Measurements from ENCODE around the gene EEF1AKMT1. TPM values are rescaled to one million over a fixed set of nuclear protein-coding genes. Genes with fewer than 3 reads are reported as not detected.

Gene EEF1AKMT1
- total and polyA plus RNA-seq, 2 donors (not counting 1 experiment from before 2014, with no cell fraction given) = 2.9 to 4.9 TPM

DNA sequence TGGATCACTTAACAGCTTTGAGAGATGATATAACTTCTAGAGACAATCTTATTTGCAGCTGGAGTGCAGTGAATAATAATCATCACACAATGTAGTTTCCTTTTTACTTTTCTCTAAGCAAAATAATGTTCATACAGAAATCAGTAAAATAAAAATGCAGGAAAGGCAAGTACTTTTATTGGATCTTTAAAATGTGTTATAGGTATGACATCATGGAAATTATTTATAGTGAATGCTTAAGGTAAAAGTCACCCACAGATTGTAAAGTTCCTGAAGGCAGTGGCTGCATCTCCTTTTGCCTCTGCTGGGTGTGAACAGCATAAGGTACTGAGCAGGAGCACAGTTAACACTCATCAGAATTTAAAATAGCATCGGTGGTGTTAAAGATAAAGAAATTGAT lies 87.6 kb downstream of the EEF1AKMT1 start:
- no peaks in the 10 kb centered on the region for H3K27me3 Mint-ChIP-seq
- no peak overlapping the region for H2AFZ ChIP-seq (ENCODE audit: insufficient read depth, low read depth, low read length, poor library complexity, severe bottlenecking)
- no peaks in the 10 kb centered on the region for H3K9me3 ChIP-seq (ENCODE audit: control extremely low read depth in 1 of 3, control insufficient read depth in 2 of 3, insufficient read depth in 1 of 3, low read length in 2 of 3)
- H3K27ac Mint-ChIP-seq = no peak overlapping the region
- H3K9ac ChIP-seq (ENCODE audit: low read length) = no peak overlapping the region
- ChIA-PET CTCF (interaction anchor here (0.5 kb wide), 1 partner anchor 239 kb away, joined by 5 read pairs; no protein-coding TSS in a partner anchor), POLR2A (no interaction called here)
- no peaks in the 10 kb centered on the region for H3K27me3 ChIP-seq (replicated peaks in 1 of 4; ENCODE audit: control extremely low read depth in 1 of 4, control insufficient read depth in 3 of 4, insufficient read depth in 4 of 4, low read length in 3 of 4)
- H3K4me1 Mint-ChIP-seq = no peaks in the 10 kb centered on the region
- no peaks in the 10 kb centered on the region for H4K20me1 ChIP-seq (ENCODE audit: control insufficient read depth, insufficient read depth, low read length, poor library complexity, severe bottlenecking)
- peaks cover 1 to 5% of the 10 kb centered on the region in 2 experiments for H3K36me3 ChIP-seq (replicated peaks in 1 of 2; ENCODE audit: control extremely low read depth in 1 of 2, control insufficient read depth in 1 of 2, extremely low read depth in 1 of 2, insufficient read depth in 2 of 2, low read length in 1 of 2)
- DNase-seq (no peak), ATAC-seq (ENCODE audit: low read depth) (no peak)
- no peak for TF ChIP-seq EZH2 (IDR thresholded peaks at IDR 0.05; ENCODE audit: borderline replicate concordance, insufficient read depth, low read depth, low read length, poor library complexity, severe bottlenecking)
- TF ChIP-seq, protein P1, sequence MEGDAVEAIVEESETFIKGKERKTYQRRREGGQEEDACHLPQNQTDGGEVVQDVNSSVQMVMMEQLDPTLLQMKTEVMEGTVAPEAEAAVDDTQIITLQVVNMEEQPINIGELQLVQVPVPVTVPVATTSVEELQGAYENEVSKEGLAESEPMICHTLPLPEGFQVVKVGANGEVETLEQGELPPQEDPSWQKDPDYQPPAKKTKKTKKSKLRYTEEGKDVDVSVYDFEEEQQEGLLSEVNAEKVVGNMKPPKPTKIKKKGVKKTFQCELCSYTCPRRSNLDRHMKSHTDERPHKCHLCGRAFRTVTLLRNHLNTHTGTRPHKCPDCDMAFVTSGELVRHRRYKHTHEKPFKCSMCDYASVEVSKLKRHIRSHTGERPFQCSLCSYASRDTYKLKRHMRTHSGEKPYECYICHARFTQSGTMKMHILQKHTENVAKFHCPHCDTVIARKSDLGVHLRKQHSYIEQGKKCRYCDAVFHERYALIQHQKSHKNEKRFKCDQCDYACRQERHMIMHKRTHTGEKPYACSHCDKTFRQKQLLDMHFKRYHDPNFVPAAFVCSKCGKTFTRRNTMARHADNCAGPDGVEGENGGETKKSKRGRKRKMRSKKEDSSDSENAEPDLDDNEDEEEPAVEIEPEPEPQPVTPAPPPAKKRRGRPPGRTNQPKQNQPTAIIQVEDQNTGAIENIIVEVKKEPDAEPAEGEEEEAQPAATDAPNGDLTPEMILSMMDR (IDR thresholded peaks at IDR 0.05) = no peak
- no peak overlapping the region for H3K4me3 ChIP-seq (ENCODE audit: control extremely low read depth in 1 of 5, extremely low read depth in 1 of 5, insufficient read depth in 1 of 5, low read depth in 2 of 5, low read length in 4 of 5)
- H3K27ac ChIP-seq (ENCODE audit: low read length in 2 of 2) = no peak overlapping the region
- no peaks in the 10 kb centered on the region for H3K4me1 ChIP-seq (ENCODE audit: control insufficient read depth in 2 of 2, insufficient read depth in 2 of 2, low read length in 2 of 2)
- H3K9me3 Mint-ChIP-seq (ENCODE audit: insufficient read depth) = no peaks in the 10 kb centered on the region
- WGBS (ENCODE audit: insufficient coverage) = no CpG with 5 or more reads among the region's 1 CpG
- no peak overlapping the region for H3K4me3 Mint-ChIP-seq
- no peaks in the 10 kb centered on the region for H3K79me2 ChIP-seq (ENCODE audit: control insufficient read depth, insufficient read depth, low read length)
- H3K4me2 ChIP-seq (replicated peaks; ENCODE audit: low read depth, low read length, poor library complexity, severe bottlenecking) = no peak overlapping the region
- intact Hi-C loops (cut with micrococcal nuclease) = no loop called here

DNA sequence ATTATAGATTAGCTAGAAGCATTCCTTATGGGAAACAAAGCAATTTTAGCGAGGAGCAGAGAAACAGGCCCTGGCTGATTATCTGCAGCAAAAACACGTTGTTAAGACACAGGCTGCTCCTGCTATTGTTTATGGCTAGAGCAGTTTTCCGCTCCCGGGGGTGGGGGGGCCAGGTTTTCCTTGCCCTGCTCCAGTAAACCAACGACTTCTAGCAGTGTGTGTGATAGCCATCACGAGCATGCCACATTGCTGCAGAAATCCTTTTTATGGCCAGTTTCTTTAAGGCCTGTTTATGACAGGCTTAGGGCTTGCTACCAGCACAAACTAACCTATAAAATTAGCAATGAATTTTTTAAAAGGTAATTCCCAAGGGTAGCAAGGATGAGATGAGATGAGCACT lies 88.7 kb downstream of the EEF1AKMT1 start:
- no peaks in the 10 kb centered on the region for H3K4me1 ChIP-seq (ENCODE audit: control insufficient read depth in 2 of 2, insufficient read depth in 2 of 2, low read length in 2 of 2)
- H4K20me1 ChIP-seq (ENCODE audit: control insufficient read depth, insufficient read depth, low read length, poor library complexity, severe bottlenecking) = no peaks in the 10 kb centered on the region
- H3K9ac ChIP-seq (ENCODE audit: low read length) = no peak overlapping the region
- no peak overlapping the region for H3K4me3 ChIP-seq (ENCODE audit: control extremely low read depth in 1 of 5, extremely low read depth in 1 of 5, insufficient read depth in 1 of 5, low read depth in 2 of 5, low read length in 4 of 5)
- intact Hi-C loops (cut with micrococcal nuclease) = no loop called here
- no peaks in the 10 kb centered on the region for H3K9me3 Mint-ChIP-seq (ENCODE audit: insufficient read depth)
- H3K4me3 Mint-ChIP-seq = no peak overlapping the region
- ATAC-seq (ENCODE audit: low read depth) (no peak), DNase-seq (no peak)
- H3K27me3 ChIP-seq (replicated peaks in 1 of 4; ENCODE audit: control extremely low read depth in 1 of 4, control insufficient read depth in 3 of 4, insufficient read depth in 4 of 4, low read length in 3 of 4) = no peaks in the 10 kb centered on the region
- H2AFZ ChIP-seq (ENCODE audit: insufficient read depth, low read depth, low read length, poor library complexity, severe bottlenecking) = no peak overlapping the region
- no peaks in the 10 kb centered on the region for H3K27me3 Mint-ChIP-seq
- H3K4me2 ChIP-seq (replicated peaks; ENCODE audit: low read depth, low read length, poor library complexity, severe bottlenecking) = no peak overlapping the region
- 98% methylated on average over 6 of the region's 6 CpGs for WGBS (ENCODE audit: insufficient coverage)
- ChIA-PET CTCF (no interaction called here), POLR2A (no interaction called here)
- no peaks in the 10 kb centered on the region for H3K79me2 ChIP-seq (ENCODE audit: control insufficient read depth, insufficient read depth, low read length)
- peaks cover 1 to 5% of the 10 kb centered on the region in 2 experiments for H3K36me3 ChIP-seq (replicated peaks in 1 of 2; ENCODE audit: control extremely low read depth in 1 of 2, control insufficient read depth in 1 of 2, extremely low read depth in 1 of 2, insufficient read depth in 2 of 2, low read length in 1 of 2)
- no peaks in the 10 kb centered on the region for H3K9me3 ChIP-seq (ENCODE audit: control extremely low read depth in 1 of 3, control insufficient read depth in 2 of 3, insufficient read depth in 1 of 3, low read length in 2 of 3)
- no peaks in the 10 kb centered on the region for H3K4me1 Mint-ChIP-seq
- no peak overlapping the region for H3K27ac ChIP-seq (ENCODE audit: low read length in 2 of 2)
- no peak for TF ChIP-seq EZH2 (IDR thresholded peaks at IDR 0.05; ENCODE audit: borderline replicate concordance, insufficient read depth, low read depth, low read length, poor library complexity, severe bottlenecking)
- TF ChIP-seq, protein P1 (IDR thresholded peaks at IDR 0.05) = no peak
- H3K27ac Mint-ChIP-seq = no peak overlapping the region

All from B cell (primary cell).